ENCODE measurements around the gene COG5. TPM values are rescaled to one million over a fixed set of nuclear protein-coding genes. Genes with fewer than 3 reads are reported as not detected.
A peak's percentile ranks its signal among the peaks of the same experiment; 100 is the strongest.

The COG5 gene
- total RNA-seq, 1 experiment from 2014 or later = 56.1 TPM

DNA sequence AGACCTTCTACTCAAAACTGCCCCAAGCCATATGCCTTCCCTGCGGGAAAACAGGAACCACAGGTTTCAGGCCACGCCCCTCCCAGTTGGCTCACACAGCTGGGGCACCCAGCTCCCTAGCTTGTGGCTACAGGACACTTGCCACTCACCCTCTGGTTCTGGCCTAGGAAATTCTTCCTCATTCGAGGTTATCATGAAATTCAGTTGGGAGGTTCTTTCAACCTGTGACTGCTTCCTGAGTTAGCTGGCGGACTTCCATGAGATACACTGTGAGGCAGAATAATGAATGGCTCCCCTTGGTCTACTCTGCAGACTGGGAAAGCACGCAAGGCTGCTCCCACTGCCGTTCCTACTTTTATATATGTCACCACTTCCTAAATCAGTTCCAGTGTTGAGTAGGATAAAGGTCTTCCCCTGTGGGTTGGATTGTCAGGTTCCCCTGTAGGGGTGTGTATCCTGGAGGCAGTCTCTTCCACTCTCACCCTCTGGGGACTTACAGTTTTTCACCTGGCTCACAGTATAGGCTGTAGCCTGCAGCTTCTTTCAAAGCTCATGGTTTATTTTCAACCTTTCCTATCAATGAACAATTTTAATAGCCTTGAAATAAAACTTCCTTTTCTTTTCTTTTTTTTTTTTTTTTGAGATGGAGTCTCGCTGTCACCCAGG, 56.9 kb downstream of the COG5 start:
- Histone ChIP-seq H3K4me1 (ENCODE audit: low read length) (peaks cover 7% of the 10 kb centered on the region), H3K4me2 (ENCODE audit: low read depth, low read length, poor library complexity, severe bottlenecking) (no peak overlapping the region), H3K27me3 (ENCODE audit: low read length) (no peaks in the 10 kb centered on the region), H3K9ac (ENCODE audit: low read length) (no peak overlapping the region), H3K9me2 (replicated peaks; ENCODE audit: insufficient read depth, low read length) (no peaks in the 10 kb centered on the region), H4K20me1 (ENCODE audit: insufficient read depth, low read depth, low read length) (peaks cover 15% of the 10 kb centered on the region), H3K9me3 (ENCODE audit: low read length) (no peaks in the 10 kb centered on the region), H2AFZ (ENCODE audit: low read length) (no peak overlapping the region), H3K36me3 (ENCODE audit: insufficient read depth, low read length) (no peaks in the 10 kb centered on the region), H3K27ac (ENCODE audit: low read length) (no peak overlapping the region), H3K4me3 (ENCODE audit: low read length) (no peak overlapping the region), H3K79me2 (ENCODE audit: low read length) (no peaks in the 10 kb centered on the region)
- no peak for DNase-seq

DNA sequence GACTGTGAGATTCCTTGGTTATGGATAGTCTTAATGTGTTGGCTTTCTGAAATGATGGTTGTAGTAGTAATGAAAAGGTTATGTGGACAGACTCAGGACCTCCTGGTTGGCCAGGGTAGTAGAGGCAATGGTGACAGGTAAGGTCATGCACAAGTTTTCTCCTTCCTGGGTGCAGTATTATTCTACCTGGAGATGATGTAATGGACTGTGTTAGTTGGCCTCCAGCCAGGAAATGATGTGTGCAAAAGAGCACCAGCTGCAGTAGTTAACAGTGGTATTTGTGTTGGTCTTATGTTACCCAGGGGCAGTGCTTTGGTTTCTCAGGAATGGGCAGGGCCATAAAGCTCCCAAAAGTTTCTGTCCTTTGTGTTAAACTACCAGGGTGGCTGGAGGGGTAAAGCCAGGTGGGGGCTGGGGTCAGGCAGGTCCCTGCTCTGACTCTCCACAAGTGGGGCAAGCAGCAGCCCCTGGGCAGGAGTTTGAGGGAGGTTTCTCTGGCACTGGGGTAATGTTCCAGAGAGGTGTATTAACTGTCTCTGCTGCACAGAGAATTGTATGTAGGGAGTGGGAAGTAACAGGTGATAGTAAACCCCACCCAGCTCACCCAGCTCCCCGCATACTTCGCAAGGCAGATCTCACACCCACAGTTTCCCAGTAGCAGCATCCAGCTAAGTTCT, 57.6 kb downstream of the COG5 start:
- no peak overlapping the region for H3K27ac ChIP-seq (ENCODE audit: low read length)
- peaks cover 17% of the 10 kb centered on the region for H4K20me1 ChIP-seq (ENCODE audit: insufficient read depth, low read depth, low read length)
- H3K4me2 ChIP-seq (ENCODE audit: low read depth, low read length, poor library complexity, severe bottlenecking) = no peak overlapping the region
- H3K4me1 ChIP-seq (ENCODE audit: low read length) = peaks cover 7% of the 10 kb centered on the region
- no peaks in the 10 kb centered on the region for H3K9me3 ChIP-seq (ENCODE audit: low read length)
- no peaks in the 10 kb centered on the region for H3K9me2 ChIP-seq (replicated peaks; ENCODE audit: insufficient read depth, low read length)
- H2AFZ ChIP-seq (ENCODE audit: low read length) = no peak overlapping the region
- no peaks in the 10 kb centered on the region for H3K36me3 ChIP-seq (ENCODE audit: insufficient read depth, low read length)
- H3K27me3 ChIP-seq (ENCODE audit: low read length) = no peaks in the 10 kb centered on the region
- peak; percentile 51 for DNase-seq
- H3K9ac ChIP-seq (ENCODE audit: low read length) = no peak overlapping the region
- H3K4me3 ChIP-seq (ENCODE audit: low read length) = no peak overlapping the region
- no peaks in the 10 kb centered on the region for H3K79me2 ChIP-seq (ENCODE audit: low read length)

DNA sequence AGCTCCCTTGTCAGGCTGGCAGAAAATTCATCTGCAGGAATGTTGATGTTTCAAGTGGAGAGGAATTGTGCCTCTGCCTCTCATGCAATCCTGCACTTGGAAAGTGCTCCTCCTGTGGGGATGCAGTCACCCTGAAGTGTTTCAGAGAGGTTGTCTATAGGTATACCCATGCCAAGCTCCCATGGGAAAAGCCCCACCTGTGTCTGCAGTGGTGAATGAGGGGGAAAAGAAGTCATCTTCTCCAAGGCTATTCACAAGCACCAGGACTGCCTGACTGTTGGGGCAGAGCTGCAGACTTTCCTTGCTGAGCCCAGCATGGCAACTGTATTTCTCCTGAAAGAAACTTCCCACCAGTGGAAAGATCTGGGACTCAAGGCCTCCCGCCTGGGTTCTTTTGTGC, 58.4 kb downstream of the COG5 start:
- no peak overlapping the region for H3K4me3 ChIP-seq (ENCODE audit: low read length)
- H4K20me1 ChIP-seq (ENCODE audit: insufficient read depth, low read depth, low read length) = peaks cover 17% of the 10 kb centered on the region
- no peak overlapping the region for H3K4me2 ChIP-seq (ENCODE audit: low read depth, low read length, poor library complexity, severe bottlenecking)
- no peaks in the 10 kb centered on the region for H3K27me3 ChIP-seq (ENCODE audit: low read length)
- H3K36me3 ChIP-seq (ENCODE audit: insufficient read depth, low read length) = no peaks in the 10 kb centered on the region
- H3K79me2 ChIP-seq (ENCODE audit: low read length) = peaks cover 4% of the 10 kb centered on the region
- no peak overlapping the region for H3K27ac ChIP-seq (ENCODE audit: low read length)
- no peak overlapping the region for H3K9ac ChIP-seq (ENCODE audit: low read length)
- no peaks in the 10 kb centered on the region for H3K9me2 ChIP-seq (replicated peaks; ENCODE audit: insufficient read depth, low read length)
- DNase-seq = no peak
- no peak overlapping the region for H2AFZ ChIP-seq (ENCODE audit: low read length)
- peaks cover 7% of the 10 kb centered on the region for H3K4me1 ChIP-seq (ENCODE audit: low read length)
- no peaks in the 10 kb centered on the region for H3K9me3 ChIP-seq (ENCODE audit: low read length)

DNA sequence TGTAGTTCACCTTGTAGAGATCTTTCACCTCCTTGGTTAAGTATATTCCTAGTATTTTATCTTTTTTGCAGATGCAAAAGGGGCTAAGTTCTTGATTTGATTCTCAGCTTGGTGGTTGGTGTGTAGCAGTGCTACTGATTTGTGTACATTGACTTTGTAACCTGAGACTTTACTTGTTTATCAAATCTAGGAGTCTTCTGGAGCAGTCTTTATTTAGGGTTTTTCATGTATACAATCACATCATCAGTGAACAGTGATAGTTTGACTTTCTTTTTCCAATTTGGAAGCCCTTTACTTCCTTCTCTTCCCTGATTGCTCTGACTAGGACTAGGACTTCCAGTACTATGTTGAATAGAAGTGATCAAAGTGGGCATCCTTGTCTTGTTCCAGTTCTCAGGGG, 60.0 kb downstream of the COG5 start:
- Histone ChIP-seq H3K36me3 (ENCODE audit: insufficient read depth, low read length) (no peaks in the 10 kb centered on the region), H3K9me2 (replicated peaks; ENCODE audit: insufficient read depth, low read length) (no peaks in the 10 kb centered on the region), H3K4me3 (ENCODE audit: low read length) (no peak overlapping the region), H3K9ac (ENCODE audit: low read length) (no peak overlapping the region), H4K20me1 (ENCODE audit: insufficient read depth, low read depth, low read length) (peaks cover 17% of the 10 kb centered on the region), H3K9me3 (ENCODE audit: low read length) (no peaks in the 10 kb centered on the region), H3K27ac (ENCODE audit: low read length) (no peak overlapping the region), H2AFZ (ENCODE audit: low read length) (no peak overlapping the region), H3K4me1 (ENCODE audit: low read length) (peaks cover 7% of the 10 kb centered on the region), H3K27me3 (ENCODE audit: low read length) (no peaks in the 10 kb centered on the region), H3K4me2 (ENCODE audit: low read depth, low read length, poor library complexity, severe bottlenecking) (no peak overlapping the region), H3K79me2 (ENCODE audit: low read length) (peaks cover 14% of the 10 kb centered on the region)
- DNase-seq = no peak

DNA sequence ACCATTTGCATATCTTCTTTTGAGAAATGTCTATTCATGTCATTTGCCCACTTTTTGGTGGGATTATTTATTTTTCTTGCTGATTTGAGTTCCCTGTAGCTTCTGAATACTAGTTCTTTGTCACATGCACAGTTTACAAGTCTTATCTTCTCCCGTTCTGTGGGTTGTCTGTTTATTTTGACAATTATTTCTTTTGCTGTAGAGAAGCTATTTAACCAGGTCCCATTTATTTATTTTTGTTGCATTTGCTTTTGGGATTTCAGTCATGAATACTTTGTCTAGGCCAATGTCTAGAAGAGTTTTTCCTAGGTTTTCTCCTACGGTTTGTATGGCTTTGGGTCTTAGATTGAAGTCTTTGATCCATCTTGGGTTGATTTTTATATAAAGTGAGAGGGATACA, 60.9 kb downstream of the COG5 start:
- no peak for DNase-seq
- H3K4me2 ChIP-seq (ENCODE audit: low read depth, low read length, poor library complexity, severe bottlenecking) = no peak overlapping the region
- H3K27me3 ChIP-seq (ENCODE audit: low read length) = no peaks in the 10 kb centered on the region
- no peaks in the 10 kb centered on the region for H3K9me3 ChIP-seq (ENCODE audit: low read length)
- H3K4me1 ChIP-seq (ENCODE audit: low read length) = peaks cover 7% of the 10 kb centered on the region
- peaks cover 22% of the 10 kb centered on the region for H3K79me2 ChIP-seq (ENCODE audit: low read length)
- H3K9ac ChIP-seq (ENCODE audit: low read length) = no peak overlapping the region
- H3K27ac ChIP-seq (ENCODE audit: low read length) = no peak overlapping the region
- H2AFZ ChIP-seq (ENCODE audit: low read length) = no peak overlapping the region
- H3K4me3 ChIP-seq (ENCODE audit: low read length) = no peak overlapping the region
- H3K9me2 ChIP-seq (replicated peaks; ENCODE audit: insufficient read depth, low read length) = no peaks in the 10 kb centered on the region
- peaks cover 17% of the 10 kb centered on the region for H4K20me1 ChIP-seq (ENCODE audit: insufficient read depth, low read depth, low read length)
- H3K36me3 ChIP-seq (ENCODE audit: insufficient read depth, low read length) = no peaks in the 10 kb centered on the region

DNA sequence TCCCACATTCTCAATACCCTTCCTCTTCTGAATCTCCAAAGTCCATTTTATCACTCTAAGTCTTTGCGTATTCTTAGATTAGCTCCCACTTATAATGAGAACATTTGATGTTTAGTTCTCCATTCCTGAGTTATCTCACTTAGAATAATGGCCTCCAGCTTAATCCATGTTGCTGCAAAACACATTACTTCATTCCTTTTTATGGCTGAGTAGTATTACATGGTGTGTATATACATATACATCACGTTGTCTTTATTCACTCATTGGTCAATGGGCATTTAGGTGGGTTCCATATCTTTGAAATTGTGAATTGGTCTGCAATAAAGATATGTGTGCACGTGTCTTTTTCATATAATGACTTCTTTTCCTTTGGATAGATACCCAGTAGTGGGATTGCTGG, 61.6 kb downstream of the COG5 start:
- Histone ChIP-seq H3K9me2 (replicated peaks; ENCODE audit: insufficient read depth, low read length) (no peaks in the 10 kb centered on the region), H3K27me3 (ENCODE audit: low read length) (no peaks in the 10 kb centered on the region), H3K27ac (ENCODE audit: low read length) (no peak overlapping the region), H3K9me3 (ENCODE audit: low read length) (no peaks in the 10 kb centered on the region), H3K4me2 (ENCODE audit: low read depth, low read length, poor library complexity, severe bottlenecking) (no peak overlapping the region), H3K4me1 (ENCODE audit: low read length) (peaks cover 7% of the 10 kb centered on the region), H3K79me2 (ENCODE audit: low read length) (peaks cover 28% of the 10 kb centered on the region), H3K9ac (ENCODE audit: low read length) (no peak overlapping the region), H4K20me1 (ENCODE audit: insufficient read depth, low read depth, low read length) (peaks cover 17% of the 10 kb centered on the region), H3K4me3 (ENCODE audit: low read length) (no peak overlapping the region), H2AFZ (ENCODE audit: low read length) (no peak overlapping the region), H3K36me3 (ENCODE audit: insufficient read depth, low read length) (no peaks in the 10 kb centered on the region)
- no peak for DNase-seq

DNA sequence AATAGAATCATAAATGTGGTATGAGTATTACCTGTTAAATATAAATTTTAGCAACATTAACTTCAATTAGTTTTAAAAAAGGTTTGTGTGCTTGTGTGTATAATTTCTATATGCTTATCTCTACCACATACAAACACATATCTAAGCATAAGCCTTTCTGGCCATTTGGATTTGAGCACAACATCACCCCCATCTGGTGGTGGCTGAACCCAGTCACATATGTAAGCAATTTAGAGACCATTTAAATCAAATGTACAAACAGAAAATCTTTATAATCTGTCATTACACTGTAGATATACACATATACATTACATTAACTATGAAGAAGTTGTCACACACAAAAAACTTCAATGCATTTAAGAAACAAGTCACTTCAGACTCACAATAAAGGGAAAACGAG, 62.1 kb downstream of the COG5 start:
- no peak overlapping the region for H3K27ac ChIP-seq (ENCODE audit: low read length)
- no peak overlapping the region for H3K9ac ChIP-seq (ENCODE audit: low read length)
- H4K20me1 ChIP-seq (ENCODE audit: insufficient read depth, low read depth, low read length) = peaks cover 16% of the 10 kb centered on the region
- no peaks in the 10 kb centered on the region for H3K36me3 ChIP-seq (ENCODE audit: insufficient read depth, low read length)
- no peaks in the 10 kb centered on the region for H3K9me2 ChIP-seq (replicated peaks; ENCODE audit: insufficient read depth, low read length)
- peak; percentile 77 for DNase-seq
- H3K9me3 ChIP-seq (ENCODE audit: low read length) = no peaks in the 10 kb centered on the region
- H3K79me2 ChIP-seq (ENCODE audit: low read length) = peaks cover 34% of the 10 kb centered on the region
- no peaks in the 10 kb centered on the region for H3K27me3 ChIP-seq (ENCODE audit: low read length)
- no peak overlapping the region for H3K4me3 ChIP-seq (ENCODE audit: low read length)
- H3K4me1 ChIP-seq (ENCODE audit: low read length) = peaks cover 7% of the 10 kb centered on the region
- no peak overlapping the region for H2AFZ ChIP-seq (ENCODE audit: low read length)
- no peak overlapping the region for H3K4me2 ChIP-seq (ENCODE audit: low read depth, low read length, poor library complexity, severe bottlenecking)

DNA sequence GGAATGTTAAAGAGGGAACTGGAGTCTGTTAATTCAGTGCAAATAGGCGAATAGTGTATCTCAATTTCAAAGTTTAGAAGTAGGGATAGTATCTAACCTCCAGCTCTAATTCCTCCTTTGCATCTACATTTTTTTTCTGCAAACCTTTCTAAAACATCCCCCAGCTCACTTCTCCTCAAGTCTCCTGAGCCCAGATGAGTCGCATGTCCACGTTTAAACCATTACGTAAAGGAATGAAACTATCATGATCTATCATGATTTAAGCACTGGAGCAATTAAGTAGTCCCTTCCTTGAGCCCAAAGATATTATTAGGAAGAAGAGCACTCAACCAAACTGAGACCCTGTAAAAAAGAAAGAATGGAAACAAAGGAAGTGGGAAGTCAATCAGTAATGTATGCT, 64.0 kb downstream of the COG5 start:
- no peak overlapping the region for H3K4me2 ChIP-seq (ENCODE audit: low read depth, low read length, poor library complexity, severe bottlenecking)
- H3K9me2 ChIP-seq (replicated peaks; ENCODE audit: insufficient read depth, low read length) = no peaks in the 10 kb centered on the region
- H3K9me3 ChIP-seq (ENCODE audit: low read length) = no peaks in the 10 kb centered on the region
- no peak overlapping the region for H2AFZ ChIP-seq (ENCODE audit: low read length)
- no peak for DNase-seq
- no peak overlapping the region for H3K27ac ChIP-seq (ENCODE audit: low read length)
- peaks cover 7% of the 10 kb centered on the region for H3K4me1 ChIP-seq (ENCODE audit: low read length)
- no peaks in the 10 kb centered on the region for H3K36me3 ChIP-seq (ENCODE audit: insufficient read depth, low read length)
- H4K20me1 ChIP-seq (ENCODE audit: insufficient read depth, low read depth, low read length) = 0 out of 2 replicates have a peak, but pooled peaks cover 3% of the 10 kb centered on the region
- peaks cover 51% of the 10 kb centered on the region for H3K79me2 ChIP-seq (ENCODE audit: low read length)
- no peaks in the 10 kb centered on the region for H3K27me3 ChIP-seq (ENCODE audit: low read length)
- no peak overlapping the region for H3K4me3 ChIP-seq (ENCODE audit: low read length)
- no peak overlapping the region for H3K9ac ChIP-seq (ENCODE audit: low read length)

All from Karpas-422 (cell line).